Ishikawa (cell line): ENCODE results near the gene PDE10A.

Source experiments
- CEBPB ChIP-seq: IDR thresholded peaks from 2 replicates; pipeline ENCODE4 v1.6.1; 2012
- EP300 ChIP-seq: IDR thresholded peaks from 2 replicates; pipeline ENCODE4 v1.6.1; 2012; ENCODE audit warnings: borderline replicate concordance
- FOXM1 ChIP-seq: IDR thresholded peaks from 2 replicates; pipeline ENCODE4 v1.6.1; 2012; ENCODE audit warnings: low read depth, borderline replicate concordance
- MAX ChIP-seq: IDR thresholded peaks from 2 replicates; pipeline ENCODE4 v1.6.1; 2012
- NFIC ChIP-seq: IDR thresholded peaks from 2 replicates; pipeline ENCODE4 v1.6.1; 2012
- RAD21 ChIP-seq: IDR thresholded peaks from 2 replicates; pipeline ENCODE4 v1.6.1; 2012; ENCODE audit warnings: low read depth
- TAF1 ChIP-seq: IDR thresholded peaks from 2 replicates; pipeline ENCODE4 v1.6.1; 2012; ENCODE audit warnings: low read depth, mild to moderate bottlenecking
- USF1 ChIP-seq: IDR thresholded peaks from 2 replicates; pipeline ENCODE4 v1.6.1; 2012
- ZBTB7A ChIP-seq: IDR thresholded peaks from 2 replicates; pipeline ENCODE4 v1.6.1; 2012; ENCODE audit warnings: low read depth

GRCh38 chr6:165321555-165322145, 341.4 kb downstream of the PDE10A start:
- TF ChIP-seq RAD21 (no peak), MAX (no peak), TAF1 (no peak), CEBPB (no peak), NFIC (no peak), EP300 (no peak), ZBTB7A (no peak), USF1 (no peak), FOXM1 (no peak)
